NCI-H2227 (cell line): Measurements from ENCODE around the gene LSM4.

Source experiments
- DNase-seq: peaks from one replicate; lab custom pipeline; 2025; ENCODE audit not compliant: unreplicated experiment; lab: John Stamatoyannopoulos, UW

The LSM4 gene

GRCh38 chr19:18311502-18312091 is 11.3 kb downstream of the LSM4 start:
- no peak for DNase-seq

DNA sequence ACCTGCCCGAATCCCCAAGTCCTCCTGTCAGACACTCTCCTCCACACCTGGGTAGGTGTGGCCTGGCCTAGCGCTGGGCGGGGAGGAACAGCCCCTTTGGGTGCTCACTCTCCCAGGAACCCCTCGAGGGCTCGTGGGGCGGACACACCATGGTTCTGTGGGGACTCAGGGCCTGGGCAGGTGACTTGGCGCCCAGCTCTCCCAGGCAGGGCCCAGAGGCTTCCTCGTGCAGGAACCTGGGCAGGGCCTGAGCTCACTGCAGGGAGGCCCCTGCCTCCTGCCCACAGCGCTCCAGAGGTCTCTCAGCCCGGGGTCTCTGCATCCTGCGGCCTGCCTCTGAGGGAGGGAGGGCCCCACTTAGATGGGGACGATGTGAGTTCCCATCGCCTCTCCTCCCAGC is 11.9 kb downstream of the LSM4 start:
- no peak for DNase-seq

DNA sequence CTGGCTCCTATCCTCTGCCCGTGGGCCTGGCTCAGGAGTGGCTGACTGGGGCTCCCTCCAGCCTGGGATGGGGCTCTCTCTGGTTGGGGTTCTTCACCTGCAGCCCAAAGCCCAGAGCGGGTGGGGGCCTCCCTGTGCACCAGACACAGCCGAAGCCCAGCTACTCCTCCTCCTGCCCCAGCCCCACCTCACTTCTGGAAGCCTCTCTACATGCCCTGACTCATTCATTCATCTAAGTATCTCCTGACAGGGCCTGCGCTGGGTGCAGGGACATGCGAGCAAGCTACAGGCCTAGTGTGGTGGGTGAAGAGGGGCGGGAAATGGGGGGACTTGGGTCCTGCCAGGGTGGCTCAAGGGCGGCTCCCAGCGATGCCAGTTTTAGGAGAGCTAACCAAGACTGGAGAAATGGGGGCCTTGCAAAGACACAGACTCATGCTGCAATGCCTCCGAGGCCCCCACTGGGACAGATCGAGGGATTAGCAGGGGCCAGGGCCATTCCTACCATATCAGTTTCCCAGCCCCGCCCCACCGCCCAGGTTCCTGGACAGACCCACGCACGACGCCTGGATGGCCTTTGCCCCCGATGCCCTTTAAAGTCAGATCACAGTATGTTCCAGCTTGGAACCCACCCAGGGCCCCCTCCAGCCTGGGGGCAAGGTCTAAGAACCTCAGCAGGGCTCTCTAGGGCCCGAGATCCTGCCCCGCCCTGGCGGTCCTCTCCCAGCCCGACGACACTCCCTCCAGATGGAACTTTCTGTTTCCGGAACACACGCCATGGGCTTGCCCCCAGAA is 12.6 kb downstream of the LSM4 start:
- no peak for DNase-seq

- DNase-seq = no peak
Observed at GRCh38 chr19:18309525-18310064, 13.3 kb downstream of the LSM4 start.

DNA sequence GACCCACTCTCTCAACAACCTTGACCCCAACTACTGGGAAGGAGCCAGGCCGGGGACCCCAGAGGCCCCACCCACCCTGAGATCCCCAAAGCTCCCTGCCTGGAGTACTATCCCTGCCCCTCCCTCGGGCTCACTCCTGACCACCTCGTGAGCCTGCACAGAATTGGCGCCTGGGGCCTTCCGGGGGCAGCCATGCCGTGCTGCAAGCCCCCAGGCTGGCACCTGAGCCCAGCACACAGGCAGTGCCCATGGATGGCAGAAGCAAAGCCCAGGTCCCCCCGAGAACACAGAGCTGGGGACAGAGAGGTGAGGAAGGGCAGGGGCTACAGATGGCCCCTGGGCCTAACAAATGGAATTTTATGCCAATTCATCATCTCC is 13.9 kb downstream of the LSM4 start:
- DNase-seq = no peak

DNA sequence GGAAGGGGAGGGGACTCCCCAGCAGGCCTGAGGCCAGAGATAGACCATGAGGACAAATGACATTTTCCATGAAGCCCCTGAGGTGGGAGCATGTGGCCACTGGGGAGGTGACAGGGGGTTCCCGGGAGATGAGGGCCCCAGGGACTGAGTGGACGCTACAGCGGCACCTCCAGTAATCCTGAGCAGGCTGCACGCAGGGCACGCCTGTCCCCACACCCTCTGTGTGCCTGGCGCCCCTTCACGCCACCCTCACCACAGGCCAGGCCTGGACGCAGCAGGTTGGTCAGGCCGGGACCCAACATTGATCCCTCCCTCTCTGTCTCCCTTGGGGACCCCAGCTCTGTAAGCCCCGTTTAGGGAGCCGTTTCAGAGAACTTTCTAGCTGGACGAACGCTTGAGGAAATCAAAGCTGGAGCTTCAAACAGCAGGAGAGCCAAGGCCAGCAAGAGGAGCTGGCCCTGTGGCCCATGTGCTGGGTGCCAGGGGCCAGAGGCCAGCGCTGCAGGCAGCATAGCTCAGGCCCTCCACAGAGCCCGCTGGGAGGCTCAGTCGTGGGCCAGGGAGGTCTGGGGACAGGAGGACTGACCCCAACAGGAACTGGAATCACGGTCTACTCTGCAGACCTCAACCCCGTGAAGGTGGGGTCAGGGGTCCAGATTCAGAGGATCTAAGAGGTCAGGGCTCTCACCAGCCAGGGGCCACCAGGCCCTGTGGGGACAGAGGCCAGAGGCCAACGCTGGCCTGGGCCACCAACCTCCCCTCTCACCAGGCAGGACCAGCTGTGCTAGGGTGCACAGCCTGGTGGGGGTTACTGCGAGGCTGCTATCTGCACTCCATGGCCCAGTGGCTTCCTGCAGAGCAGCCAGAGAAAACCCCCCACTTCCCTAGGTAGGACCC is 14.6 kb downstream of the LSM4 start:
- no peak for DNase-seq

- no peak for DNase-seq
Observed at GRCh38 chr19:18307271-18307681, 15.6 kb downstream of the LSM4 start.

GRCh38 chr19:18306888-18307260 is 16.0 kb downstream of the LSM4 start:
- DNase-seq = no peak

DNA sequence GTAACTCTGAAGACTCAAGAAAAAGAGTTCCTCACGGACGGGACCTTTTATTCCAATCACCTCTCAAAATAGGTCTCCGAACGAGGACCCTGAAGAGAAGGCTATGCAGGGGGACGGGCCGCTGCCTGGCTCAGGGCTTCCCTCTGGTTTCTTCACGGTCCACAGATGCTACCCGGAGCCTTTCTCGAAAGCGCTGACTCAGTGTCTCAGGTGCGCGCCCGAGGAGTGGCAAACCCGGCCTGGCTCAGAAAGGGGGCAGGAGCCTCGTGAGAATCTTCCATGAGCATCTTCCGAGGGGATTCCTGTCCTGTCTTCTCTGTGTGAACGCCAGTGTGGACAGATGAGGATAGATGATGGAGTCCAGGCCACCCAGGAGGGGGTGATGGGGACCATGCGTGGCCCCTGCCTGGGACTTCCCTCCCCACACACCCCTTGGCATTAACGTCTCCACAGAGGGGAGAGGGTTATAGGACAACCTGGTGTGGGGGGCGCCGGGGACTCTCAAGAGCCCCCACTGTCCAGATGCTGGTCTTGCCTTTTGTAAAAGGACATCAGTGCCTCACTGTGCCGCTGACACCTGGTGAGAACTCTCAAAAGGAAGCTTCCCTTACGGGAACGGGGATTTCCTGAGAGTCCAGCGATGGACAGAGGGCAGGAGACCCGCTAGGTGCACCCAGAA is 16.5 kb downstream of the LSM4 start:
- DNase-seq = no peak

GRCh38 chr19:18304458-18305310 is 18.2 kb downstream of the LSM4 start:
- peak; percentile 58 for DNase-seq

DNA sequence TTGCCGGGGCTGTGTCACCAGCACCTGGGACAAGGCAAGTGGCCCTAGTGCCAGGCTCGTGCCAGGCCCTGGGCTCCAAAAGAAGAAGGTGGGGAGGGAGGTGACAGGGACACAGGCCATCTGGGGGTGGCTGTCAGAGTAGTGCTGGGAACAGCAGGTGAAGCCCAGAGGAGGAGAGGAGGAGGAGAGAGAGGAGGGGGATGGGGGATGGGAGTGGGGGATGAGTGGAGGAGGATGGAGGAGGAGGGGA is 18.7 kb downstream of the LSM4 start:
- DNase-seq = no peak

GRCh38 chr19:18301718-18302111 is 21.2 kb downstream of the LSM4 start:
- DNase-seq = no peak

- DNase-seq = no peak
Observed at GRCh38 chr19:18300930-18301717, 21.8 kb downstream of the LSM4 start.

DNA sequence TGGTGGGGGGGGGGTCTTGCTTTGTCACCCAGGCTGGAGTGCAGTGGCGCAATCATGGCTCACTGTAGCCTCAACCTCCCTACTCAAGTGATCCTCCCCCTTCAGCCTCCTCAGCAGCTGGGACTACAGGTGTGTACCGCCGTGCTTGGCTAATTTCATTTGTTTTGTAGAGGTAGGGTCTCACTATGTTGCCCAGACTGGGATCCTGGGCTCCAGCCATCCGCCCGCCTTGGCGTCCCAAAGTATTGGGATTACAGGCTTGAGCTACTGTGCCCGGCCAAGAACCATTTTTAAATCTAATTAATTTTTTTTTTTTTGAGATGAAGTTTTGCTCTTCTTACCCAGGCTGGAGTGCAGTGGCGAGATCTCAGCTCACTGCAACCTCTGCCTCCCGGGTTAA is 23.2 kb downstream of the LSM4 start:
- DNase-seq = no peak

DNA sequence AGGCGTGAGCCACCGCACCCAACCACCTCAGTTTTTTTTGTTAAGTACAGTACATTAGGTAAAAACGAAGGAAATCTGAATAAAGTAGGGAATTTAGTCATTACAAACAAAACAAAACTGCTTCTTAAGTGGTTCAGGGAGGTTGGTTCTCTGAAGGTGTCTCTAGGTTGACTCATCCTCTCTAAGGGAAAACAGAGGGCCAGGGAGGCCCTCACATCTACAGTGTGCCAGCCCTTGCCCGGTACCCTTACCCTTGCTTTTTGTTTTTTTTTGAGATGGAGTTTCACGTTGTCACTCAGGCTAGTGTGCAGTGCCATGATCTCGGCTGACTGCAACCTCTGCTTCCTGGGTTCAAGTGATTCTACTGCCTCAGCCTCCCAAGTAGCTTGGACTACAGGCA is 24.3 kb downstream of the LSM4 start:
- DNase-seq = no peak

GRCh38 chr19:18297308-18297707 is 25.6 kb downstream of the LSM4 start:
- no peak for DNase-seq

DNA sequence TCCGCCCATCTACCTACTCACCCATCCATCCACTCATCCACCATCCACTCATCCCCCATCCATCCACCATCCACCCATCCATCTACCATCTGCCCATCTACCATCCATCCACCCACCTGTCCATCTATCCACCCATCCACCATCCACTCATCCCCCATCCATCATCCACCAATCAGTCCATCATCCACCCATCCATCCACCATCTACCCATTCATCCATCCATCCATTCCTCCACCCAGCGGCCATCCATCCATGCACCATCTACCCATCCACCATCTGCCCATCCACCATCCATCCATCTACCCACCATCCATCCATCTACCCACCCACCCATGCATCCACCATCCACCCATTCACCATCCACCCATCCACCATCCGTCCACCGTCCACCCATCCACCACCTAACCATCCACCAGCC is 27.8 kb downstream of the LSM4 start:
- DNase-seq = no peak

- DNase-seq = peak; percentile 77
Observed at GRCh38 chr19:18294467-18294864, 28.4 kb downstream of the LSM4 start.

DNA sequence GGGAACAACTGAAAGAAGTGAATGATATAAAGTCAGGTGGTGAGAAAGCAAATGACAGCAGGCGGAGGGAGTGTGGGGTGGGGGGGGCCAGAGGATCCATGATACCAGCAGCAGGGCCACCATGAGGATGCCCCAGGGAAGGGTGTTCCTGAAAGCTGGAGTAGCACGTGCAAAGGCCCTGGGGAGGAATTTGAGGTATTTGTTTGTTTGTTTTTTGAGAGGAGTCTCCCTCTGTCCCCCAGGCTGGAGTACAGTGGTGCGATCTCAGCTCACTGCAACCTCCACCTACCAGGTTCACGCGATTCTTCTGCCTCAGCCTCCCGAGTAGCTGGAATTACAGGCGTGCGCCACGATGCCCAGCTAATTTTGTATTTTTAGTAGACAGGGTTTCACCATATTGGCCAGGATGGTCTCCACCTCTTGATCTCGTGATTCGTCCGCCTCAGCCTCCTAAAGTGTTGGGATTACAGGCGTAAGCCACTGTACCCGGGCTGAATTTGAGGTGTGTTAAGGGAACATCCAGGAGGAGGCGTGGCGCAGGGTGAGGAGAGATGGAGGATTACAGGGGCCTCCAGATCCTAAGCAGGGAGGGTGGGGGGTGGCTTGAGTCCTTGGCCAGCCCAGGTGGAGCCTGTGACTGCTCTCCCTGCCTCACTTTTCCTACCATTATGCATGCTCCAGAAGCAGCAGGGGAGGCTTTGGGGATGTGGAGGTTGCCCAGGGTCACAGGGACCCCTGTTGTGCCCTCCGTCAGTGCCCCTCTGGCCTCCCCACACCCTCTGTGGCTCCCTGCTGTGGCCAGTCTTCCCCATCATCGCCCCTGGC is 29.0 kb downstream of the LSM4 start:
- DNase-seq = peak; percentile 31
